CD4-positive, alpha-beta T cell (primary cell): ENCODE results near the gene NFX1. TPM values are rescaled to one million over a fixed set of nuclear protein-coding genes. Genes with fewer than 3 reads are reported as not detected.

Experiments
- ATAC-seq: fragments of 200-7000 bp; cut with Tn5 transposase; one replicate; pipeline ENCODE4 v1.10.0; 2022; ENCODE audit warnings: mild to moderate bottlenecking; ENCODE audit not compliant: poor library complexity
- CTCF ChIA-PET: fragments of 350-600 bp; sonication (Branson Sonifier 250); formaldehyde crosslinking; loops from one replicate; lab custom pipeline; 2021; ENCODE audit warnings: antibody characterized with exemption, inconsistent platforms; lab: Charles Lee
- POLR2A ChIA-PET: fragments of 350-600 bp; sonication (Branson Sonifier 250); formaldehyde crosslinking; loops from one replicate; lab custom pipeline; 2021; ENCODE audit warnings: antibody characterized with exemption, inconsistent platforms; lab: Charles Lee
- DNase-seq, 14 experiments: peaks; one replicate each; pipeline ENCODE4 v3.0.0-alpha.2; 2013 to 2020; ENCODE audit warnings: mixed read lengths in 2 of 14
- H3K27ac ChIP-seq, 2 donors: one replicate each; pipeline versions ENCODE4 v1.5.1 to v1.7.0; 2013; ENCODE audit warnings: low read length in 2 of 2, low read depth in 1 of 2, mild to moderate bottlenecking in 1 of 2
- H3K27me3 ChIP-seq, 2 experiments: 1 replicate in 1 of 2; 2 replicates in 1 of 2; pipeline versions ENCODE4 v1.6.1 to v1.7.0; 2013; ENCODE audit warnings: low read length in 2 of 2, control low read depth in 1 of 2, mild to moderate bottlenecking in 1 of 2, moderate library complexity in 1 of 2; ENCODE audit not compliant: insufficient read depth in 2 of 2, control insufficient read depth in 1 of 2
- H3K36me3 ChIP-seq: one replicate; pipeline ENCODE4 v1.6.1; 2013; ENCODE audit warnings: low read length, control low read depth; ENCODE audit not compliant: insufficient read depth
- H3K4me1 ChIP-seq: one replicate; pipeline ENCODE4 v1.6.1; 2013; ENCODE audit warnings: low read length, control low read depth; ENCODE audit not compliant: insufficient read depth
- H3K4me3 ChIP-seq: one replicate; pipeline ENCODE4 v1.5.1; 2013; ENCODE audit warnings: mild to moderate bottlenecking, low read length, moderate library complexity
- H3K9me3 ChIP-seq, 2 experiments: 1 replicate in 1 of 2; 2 replicates in 1 of 2; pipeline versions ENCODE4 v1.6.1 to v1.7.0; 2013; ENCODE audit warnings: low read length in 2 of 2, mild to moderate bottlenecking in 2 of 2, control low read depth in 1 of 2, moderate library complexity in 1 of 2; ENCODE audit not compliant: control insufficient read depth in 1 of 2, insufficient read depth in 1 of 2
- H3K27ac Mint-ChIP-seq: one replicate; pipeline ENCODE4 v1.8.0; 2020; ENCODE audit warnings: mixed read lengths
- H3K27me3 Mint-ChIP-seq: one replicate; pipeline ENCODE4 v1.8.0; 2021; ENCODE audit warnings: mixed read lengths
- H3K36me3 Mint-ChIP-seq: one replicate; pipeline ENCODE4 v1.8.0; 2021; ENCODE audit warnings: low read depth, mixed read lengths
- H3K4me1 Mint-ChIP-seq: one replicate; pipeline ENCODE4 v1.8.0; 2021; ENCODE audit warnings: low read depth, mixed read lengths
- H3K4me3 Mint-ChIP-seq: one replicate; pipeline ENCODE4 v1.8.0; 2020; ENCODE audit warnings: mild to moderate bottlenecking, mixed read lengths
- H3K9me3 Mint-ChIP-seq: one replicate; pipeline ENCODE4 v1.8.0; 2020; ENCODE audit warnings: mixed read lengths
- intact Hi-C, 2 experiments: fragments of 100-400 bp; cut with DNase I in 1 of 2; cut with micrococcal nuclease in 1 of 2; formaldehyde crosslinking; loops; one replicate each; pipeline versions ENCODE4 v1.15.1 to v1.9.0; 2023 to 2025; cut with DNase I, micrococcal nuclease
- total RNA-seq, 174 experiments: library from RNA in 2 of 174; stranded (reverse) in 2 of 174; gene quantifications; one replicate each; pipeline ENCODE4 v1.2.3 and lab custom pipeline; 2021 to 2026
- TF ChIP-seq, protein P1 (sequence below): fragments of 200-600 bp; IDR thresholded peaks from one replicate; pipeline ENCODE4 v1.8.0; 2022; ENCODE audit warnings: antibody characterized with exemption, mild to moderate bottlenecking

Gene NFX1
- total RNA-seq, 2 experiments from 2014 or later, result 33.1 to 34.1 TPM

DNA sequence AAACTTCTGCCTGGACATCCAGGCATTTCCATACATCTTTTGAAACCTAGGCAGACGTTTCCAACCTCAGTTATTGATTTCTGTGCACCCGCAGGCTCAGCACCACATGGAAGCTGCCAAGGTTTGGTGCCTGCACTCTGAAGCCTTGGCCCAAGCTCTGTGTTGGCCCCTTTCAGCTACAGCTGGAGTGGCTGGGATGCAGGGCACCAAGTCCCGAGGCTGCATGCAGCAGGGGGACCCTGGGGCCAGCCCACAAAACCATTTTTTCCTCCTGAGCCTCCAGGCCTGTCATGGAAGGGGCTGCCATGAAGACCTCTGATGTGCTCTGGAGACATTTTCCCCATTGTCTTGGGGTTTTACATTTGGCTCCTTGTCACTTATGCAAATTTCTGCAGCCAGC is 49.9 kb downstream of the NFX1 start:
- Histone ChIP-seq H3K36me3 (peaks cover 74% of the 10 kb centered on the region), H3K4me1 (no peaks in the 10 kb centered on the region), H3K27ac (no peak overlapping the region), H3K27me3 (no peaks in the 10 kb centered on the region), H3K9me3 (peaks cover 9 to 13% of the 10 kb centered on the region in 2 experiments), H3K4me3 (no peak overlapping the region)
- H3K27me3 Mint-ChIP-seq, result no peaks in the 10 kb centered on the region
- ChIA-PET CTCF (no interaction called here), POLR2A (no interaction called here)
- no peaks in the 10 kb centered on the region for H3K9me3 Mint-ChIP-seq
- H3K27ac Mint-ChIP-seq, result no peak overlapping the region
- H3K4me1 Mint-ChIP-seq, result no peaks in the 10 kb centered on the region
- no peak for DNase-seq
- intact Hi-C loops, result loop anchor here in 1 of 2 experiments (5.0 kb wide), 1 partner anchor 43 kb away; no protein-coding TSS in a partner anchor
- peaks cover 91% of the 10 kb centered on the region for H3K36me3 Mint-ChIP-seq
- ATAC-seq, result no peak
- TF ChIP-seq, protein P1, sequence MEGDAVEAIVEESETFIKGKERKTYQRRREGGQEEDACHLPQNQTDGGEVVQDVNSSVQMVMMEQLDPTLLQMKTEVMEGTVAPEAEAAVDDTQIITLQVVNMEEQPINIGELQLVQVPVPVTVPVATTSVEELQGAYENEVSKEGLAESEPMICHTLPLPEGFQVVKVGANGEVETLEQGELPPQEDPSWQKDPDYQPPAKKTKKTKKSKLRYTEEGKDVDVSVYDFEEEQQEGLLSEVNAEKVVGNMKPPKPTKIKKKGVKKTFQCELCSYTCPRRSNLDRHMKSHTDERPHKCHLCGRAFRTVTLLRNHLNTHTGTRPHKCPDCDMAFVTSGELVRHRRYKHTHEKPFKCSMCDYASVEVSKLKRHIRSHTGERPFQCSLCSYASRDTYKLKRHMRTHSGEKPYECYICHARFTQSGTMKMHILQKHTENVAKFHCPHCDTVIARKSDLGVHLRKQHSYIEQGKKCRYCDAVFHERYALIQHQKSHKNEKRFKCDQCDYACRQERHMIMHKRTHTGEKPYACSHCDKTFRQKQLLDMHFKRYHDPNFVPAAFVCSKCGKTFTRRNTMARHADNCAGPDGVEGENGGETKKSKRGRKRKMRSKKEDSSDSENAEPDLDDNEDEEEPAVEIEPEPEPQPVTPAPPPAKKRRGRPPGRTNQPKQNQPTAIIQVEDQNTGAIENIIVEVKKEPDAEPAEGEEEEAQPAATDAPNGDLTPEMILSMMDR, result no peak
- no peak overlapping the region for H3K4me3 Mint-ChIP-seq

DNA sequence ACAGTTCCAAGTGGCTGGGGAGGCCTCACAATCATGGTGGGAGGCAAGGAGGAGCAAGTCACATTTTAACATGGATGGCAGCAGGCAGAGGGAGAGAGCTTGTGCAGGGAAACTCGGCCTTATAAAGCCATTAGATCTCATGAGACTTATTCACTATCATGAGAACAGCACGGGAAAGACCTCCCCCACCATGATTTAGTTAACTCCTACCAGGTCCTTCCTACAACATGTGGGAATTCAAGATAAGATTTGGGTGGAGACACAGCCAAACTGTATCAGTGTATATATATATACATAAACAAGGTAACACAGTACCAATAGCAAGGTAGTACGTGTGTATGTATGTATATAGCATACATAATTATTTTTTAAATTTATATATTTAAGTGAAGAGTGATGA is 50.9 kb downstream of the NFX1 start:
- Mint-ChIP-seq H3K4me3 (no peak overlapping the region), H3K9me3 (no peaks in the 10 kb centered on the region)
- H3K4me3 ChIP-seq, result no peak overlapping the region

DNA sequence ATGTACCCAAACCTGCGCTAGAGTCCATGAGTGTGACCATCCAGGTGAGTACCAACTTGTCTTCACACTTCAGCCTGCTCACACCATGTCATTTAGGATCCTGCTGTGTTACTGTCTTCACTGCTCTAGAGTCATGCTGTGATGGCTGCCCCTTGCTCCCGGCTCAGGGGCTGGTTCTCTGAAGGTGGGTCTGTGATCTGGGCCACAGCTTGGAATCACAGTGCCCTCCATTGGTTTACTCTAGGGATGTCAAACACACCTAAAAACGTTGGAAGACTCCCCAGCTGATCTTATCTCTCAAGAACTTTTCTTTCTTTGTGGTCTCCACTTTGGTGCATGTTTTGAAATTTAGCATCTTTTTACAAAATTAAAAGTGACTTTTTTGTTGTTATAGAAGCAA is 53.8 kb downstream of the NFX1 start:
- CTCF ChIA-PET, result interaction anchor here (1.0 kb wide), 1 partner anchor 13 kb away, joined by 3 read pairs; no protein-coding TSS in a partner anchor
- no peak overlapping the region for H3K4me3 Mint-ChIP-seq
- H3K4me1 ChIP-seq, result no peaks in the 10 kb centered on the region
- no peaks in the 10 kb centered on the region for H3K27me3 ChIP-seq
- intact Hi-C loops, result loop anchor here in 1 of 2 experiments (5.0 kb wide), 1 partner anchor 47 kb away; no protein-coding TSS in a partner anchor
- TF ChIP-seq, protein P1, result no peak
- POLR2A ChIA-PET, result no interaction called here
- H3K9me3 ChIP-seq, result peaks cover 9 to 12% of the 10 kb centered on the region in 2 experiments
- peaks cover 89% of the 10 kb centered on the region for H3K36me3 ChIP-seq
- H3K36me3 Mint-ChIP-seq, result peaks cover 97% of the 10 kb centered on the region
- no peak for ATAC-seq
- DNase-seq, result no peak
- H3K27me3 Mint-ChIP-seq, result no peaks in the 10 kb centered on the region
- H3K4me1 Mint-ChIP-seq, result no peaks in the 10 kb centered on the region
- no peak overlapping the region for H3K27ac ChIP-seq
- H3K4me3 ChIP-seq, result no peak overlapping the region
- H3K27ac Mint-ChIP-seq, result no peak overlapping the region
- H3K9me3 Mint-ChIP-seq, result no peaks in the 10 kb centered on the region

More for the DNA sequence above, 50.9 kb downstream of the NFX1 start:
- CTCF ChIA-PET, result no interaction called here
- no peak overlapping the region for H3K27ac Mint-ChIP-seq
- Histone ChIP-seq H3K27me3 (no peaks in the 10 kb centered on the region), H3K27ac (no peak overlapping the region), H3K36me3 (peaks cover 82% of the 10 kb centered on the region), H3K4me1 (no peaks in the 10 kb centered on the region), H3K9me3 (peaks cover 9 to 13% of the 10 kb centered on the region in 2 experiments)
- H3K27me3 Mint-ChIP-seq, result no peaks in the 10 kb centered on the region
- DNase-seq (no peak), ATAC-seq (no peak)
- POLR2A ChIA-PET, result no interaction called here
- H3K36me3 Mint-ChIP-seq, result peaks cover 92% of the 10 kb centered on the region
- intact Hi-C loops, result loop anchor here in 1 of 2 experiments (5.0 kb wide), 1 partner anchor 44 kb away; no protein-coding TSS in a partner anchor
- no peaks in the 10 kb centered on the region for H3K4me1 Mint-ChIP-seq
- TF ChIP-seq, protein P1, result no peak
